Osteocyte (in vitro differentiated cells): Measurements from ENCODE around the gene NMBR. TPM values are rescaled to one million over a fixed set of nuclear protein-coding genes. Genes with fewer than 3 reads are reported as not detected.
A peak's percentile ranks its signal among the peaks of the same experiment; 100 is the strongest.

Experiments
- DNase-seq: peaks from one replicate; pipeline ENCODE4 v3.0.0; 2021; ENCODE audit warnings: mixed read lengths; ENCODE audit not compliant: unreplicated experiment; ENCODE audit errors: extremely low spot score
- H3K27ac Mint-ChIP-seq: one replicate; pipeline ENCODE4 v1.8.0; 2021; ENCODE audit warnings: mild to moderate bottlenecking, mixed read lengths; ENCODE audit not compliant: unreplicated experiment
- H3K27me3 Mint-ChIP-seq: one replicate; pipeline ENCODE4 v1.8.0; 2021; ENCODE audit warnings: mixed read lengths; ENCODE audit not compliant: unreplicated experiment
- H3K36me3 Mint-ChIP-seq: one replicate; pipeline ENCODE4 v1.8.0; 2021; ENCODE audit warnings: mixed read lengths; ENCODE audit not compliant: unreplicated experiment
- H3K4me1 Mint-ChIP-seq: one replicate; pipeline ENCODE4 v1.8.0; 2021; ENCODE audit warnings: mixed read lengths; ENCODE audit not compliant: unreplicated experiment
- H3K4me3 Mint-ChIP-seq: one replicate; pipeline ENCODE4 v1.8.0; 2021; ENCODE audit warnings: mild to moderate bottlenecking, moderate library complexity, mixed read lengths; ENCODE audit not compliant: unreplicated experiment
- H3K9me3 Mint-ChIP-seq: one replicate; pipeline ENCODE4 v1.8.0; 2021; ENCODE audit warnings: mixed read lengths; ENCODE audit not compliant: unreplicated experiment
- CTCF ChIP-seq: fragments of 200-600 bp; sonication (generic); IDR thresholded peaks from 2 replicates; pipeline ENCODE4 v1.5.0; 2021; ENCODE audit warnings: antibody characterized with exemption, mild to moderate bottlenecking, moderate library complexity
- long read RNA-seq: library from polyadenylated mRNA; unstranded; transcript quantifications from one replicate; pipeline ENCODE4 v2.0.0, GENCODE V29; 2021
- total RNA-seq: library from RNA; stranded (reverse); gene quantifications from 2 replicates; pipeline ENCODE4 v1.2.1, GENCODE V29; 2021

Gene NMBR
- total RNA-seq = not detected in 2 replicates
- long read RNA-seq, partial matches to known transcripts = 0 of 1 reads
- long read RNA-seq, other reads (novel, unspliced or antisense) = 1 of 1 reads

- peak; percentile 98 for DNase-seq
- Mint-ChIP-seq H3K27me3 (no peaks in the 10 kb centered on the region), H3K36me3 (peaks cover 2% of the 10 kb centered on the region), H3K4me3 (peak within 1 kb of the TSS; percentile 93), H3K9me3 (no peaks in the 10 kb centered on the region), H3K4me1 (peaks cover 36% of the 10 kb centered on the region), H3K27ac (peak within 1 kb of the TSS; percentile 83)
- peak; percentile 95 for TF ChIP-seq CTCF
Observed at GRCh38 chr6:142146828-142147662, at the start of gene NMBR, which contains the start of gene VTA1. TSS of gene NMBR (minus strand) at chr6:142147122. CDS start at chr6:142088658, 58,464 bp downstream. TSS of gene VTA1 (plus strand) at chr6:142147263. CDS start at chr6:142147288, 25 bp downstream.

DNA sequence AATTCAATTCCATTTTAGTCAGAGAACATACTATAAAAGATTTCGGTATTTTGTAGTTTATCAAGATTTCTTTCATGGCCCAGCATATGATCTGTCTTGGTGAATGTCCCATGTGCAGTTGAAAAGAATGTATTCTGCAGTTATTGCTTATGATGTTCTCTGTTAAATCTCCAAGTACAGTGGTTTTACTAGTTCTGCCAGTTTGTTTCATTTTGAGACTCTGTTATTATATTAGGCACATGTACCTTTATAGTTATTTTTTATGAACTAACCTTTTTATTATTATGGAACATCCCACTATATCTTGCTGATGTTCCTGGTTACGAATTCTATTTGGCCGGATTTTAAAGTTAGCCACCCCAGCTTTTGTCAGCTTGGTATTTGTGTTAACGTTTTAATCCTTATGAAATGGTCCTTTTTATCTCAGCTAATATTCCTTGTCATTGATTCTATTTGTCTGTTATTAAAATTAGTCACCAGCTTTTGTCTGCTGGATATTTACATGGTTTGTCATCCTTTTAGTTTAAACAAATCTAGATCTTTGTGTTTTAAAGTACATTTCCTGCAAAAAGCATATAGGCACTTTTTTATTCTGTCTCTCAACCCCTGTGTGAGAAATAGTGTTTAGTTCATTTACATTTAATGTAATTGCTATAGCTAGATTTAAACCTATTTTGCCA lies 49.1 kb upstream of the NMBR start:
- Mint-ChIP-seq H3K27ac (no peak overlapping the region), H3K27me3 (no peaks in the 10 kb centered on the region), H3K9me3 (no peaks in the 10 kb centered on the region), H3K4me3 (no peak overlapping the region), H3K36me3 (peaks cover 13% of the 10 kb centered on the region), H3K4me1 (peaks cover 6% of the 10 kb centered on the region)
- no peak for DNase-seq
- no peak for TF ChIP-seq CTCF

DNA sequence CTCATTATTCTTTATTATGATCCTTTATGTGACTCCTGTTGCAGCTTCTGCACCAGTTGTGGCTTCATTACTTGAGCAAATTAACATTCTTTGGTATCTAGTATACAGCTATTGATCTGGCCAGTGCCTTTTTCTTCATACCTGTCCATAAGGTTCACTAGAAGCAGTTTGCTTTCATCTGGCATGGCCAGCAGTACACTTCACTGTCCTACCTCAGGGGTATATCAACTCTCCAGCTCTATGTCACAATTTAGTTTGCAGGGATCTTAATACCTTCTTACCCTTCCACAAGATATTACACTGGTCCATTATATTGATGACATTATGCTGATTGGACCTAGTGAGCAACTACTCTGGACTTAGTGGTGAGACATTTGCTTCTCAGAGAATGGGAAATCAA lies 46.7 kb upstream of the NMBR start:
- TF ChIP-seq CTCF = no peak
- no peaks in the 10 kb centered on the region for H3K27me3 Mint-ChIP-seq
- H3K9me3 Mint-ChIP-seq = no peaks in the 10 kb centered on the region
- H3K4me3 Mint-ChIP-seq = no peak overlapping the region
- DNase-seq = no peak
- H3K27ac Mint-ChIP-seq = no peak overlapping the region
- peaks cover 21% of the 10 kb centered on the region for H3K36me3 Mint-ChIP-seq
- H3K4me1 Mint-ChIP-seq = peaks cover 14% of the 10 kb centered on the region

DNA sequence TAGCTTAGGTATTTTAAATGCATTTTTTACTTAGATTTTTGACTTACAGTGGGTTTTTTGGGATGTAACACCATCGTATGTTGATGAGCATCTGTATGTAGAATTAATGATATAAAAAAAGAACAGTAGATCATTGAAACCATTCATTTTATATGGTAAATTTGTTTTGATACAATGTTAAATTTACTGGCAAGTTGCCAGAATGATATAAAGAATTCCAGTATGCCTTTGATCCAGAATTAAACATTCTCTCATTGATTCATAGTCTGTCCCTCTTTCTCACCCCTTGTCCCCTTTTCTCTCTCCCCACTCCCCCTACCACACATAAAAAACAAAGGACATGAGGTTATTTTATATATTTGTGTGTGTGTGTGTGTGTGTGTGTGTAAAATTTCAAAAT lies 45.4 kb upstream of the NMBR start:
- H3K9me3 Mint-ChIP-seq = no peaks in the 10 kb centered on the region
- no peak overlapping the region for H3K27ac Mint-ChIP-seq
- H3K4me3 Mint-ChIP-seq = no peak overlapping the region
- peaks cover 16% of the 10 kb centered on the region for H3K4me1 Mint-ChIP-seq
- no peaks in the 10 kb centered on the region for H3K27me3 Mint-ChIP-seq
- no peak for TF ChIP-seq CTCF
- peaks cover 17% of the 10 kb centered on the region for H3K36me3 Mint-ChIP-seq
- DNase-seq = no peak

DNA sequence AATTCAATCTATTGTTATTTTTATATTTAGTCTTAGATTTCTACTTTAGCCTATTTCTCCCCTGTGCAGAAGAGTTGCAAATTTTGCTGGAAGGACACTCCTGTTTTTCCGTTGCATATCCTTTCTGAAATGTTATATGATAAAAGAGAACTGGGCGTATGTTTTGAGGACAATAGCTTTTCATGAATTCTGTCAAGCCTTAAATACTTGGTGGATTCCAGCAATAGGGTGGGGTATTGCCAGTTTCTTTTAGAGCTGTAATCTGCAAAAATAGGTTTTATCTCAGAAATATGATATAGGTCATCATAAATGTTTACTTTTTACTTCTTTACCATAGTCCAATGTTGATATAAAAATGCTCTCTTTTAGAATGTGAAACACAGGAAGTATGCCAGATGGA lies 42.1 kb upstream of the NMBR start:
- Mint-ChIP-seq H3K4me1 (peaks cover 14% of the 10 kb centered on the region), H3K27ac (no peak overlapping the region), H3K36me3 (peaks cover 14% of the 10 kb centered on the region), H3K27me3 (no peaks in the 10 kb centered on the region), H3K9me3 (no peaks in the 10 kb centered on the region), H3K4me3 (no peak overlapping the region)
- TF ChIP-seq CTCF = no peak
- DNase-seq = no peak
